ENCODE measurements around the gene PIGL. TPM values are rescaled to one million over a fixed set of nuclear protein-coding genes. Genes with fewer than 3 reads are reported as not detected.
"Not testable (repeated sequence)": the region's sequence is repeated elsewhere in the genome, so short reads cannot be mapped to it uniquely, and the experiment has no call there.

The PIGL gene
- total RNA-seq, 1 donor from 2014 or later = 26.8 TPM

GRCh38 chr17:16215965-16216316, 1.1 kb upstream of the PIGL start:
- intact Hi-C loops (cut with micrococcal nuclease) = loop anchor here (1.0 to 10.0 kb wide), 8 partner anchors 139 to 961 kb away; partner anchors contain the start of genes CENPV, TRPV2, TTC19 and UBB

- intact Hi-C loops (cut with micrococcal nuclease) = loop anchor here (1.0 to 10.0 kb wide), 8 partner anchors 70 to 961 kb away; partner anchors contain the start of genes CENPV, TRPV2, TTC19 and ZSWIM7
Measured at GRCh38 chr17:16216341-16217001, 539 bp upstream of the PIGL start.

- intact Hi-C loops (cut with micrococcal nuclease) = no loop called here
Measured at GRCh38 chr17:16222406-16222805, 5.4 kb downstream of the PIGL start.

GRCh38 chr17:16229912-16230561, 13.0 kb downstream of the PIGL start:
- intact Hi-C loops (cut with micrococcal nuclease) = not testable (repeated sequence)

GRCh38 chr17:16232391-16232790, 15.4 kb downstream of the PIGL start:
- intact Hi-C loops (cut with micrococcal nuclease) = no loop called here

GRCh38 chr17:16239931-16240330, 22.9 kb downstream of the PIGL start:
- intact Hi-C loops (cut with micrococcal nuclease) = no loop called here

- intact Hi-C loops (cut with micrococcal nuclease) = no loop called here
Measured at GRCh38 chr17:16241906-16242399, 24.9 kb downstream of the PIGL start.

GRCh38 chr17:16243385-16243784, 26.4 kb downstream of the PIGL start:
- intact Hi-C loops (cut with micrococcal nuclease) = no loop called here

GRCh38 chr17:16243801-16244567, 27.0 kb downstream of the PIGL start:
- intact Hi-C loops (cut with micrococcal nuclease) = no loop called here

- intact Hi-C loops (cut with micrococcal nuclease) = no loop called here
Measured at GRCh38 chr17:16247586-16247984, 30.6 kb downstream of the PIGL start.

GRCh38 chr17:16250635-16251034, 33.6 kb downstream of the PIGL start:
- intact Hi-C loops (cut with micrococcal nuclease) = no loop called here

GRCh38 chr17:16251043-16251442, 34.0 kb downstream of the PIGL start:
- intact Hi-C loops (cut with micrococcal nuclease) = no loop called here

- intact Hi-C loops (cut with micrococcal nuclease) = no loop called here
Measured at GRCh38 chr17:16251556-16251955, 34.5 kb downstream of the PIGL start.

GRCh38 chr17:16254773-16255400, 37.9 kb downstream of the PIGL start:
- intact Hi-C loops (cut with micrococcal nuclease) = no loop called here

- intact Hi-C loops (cut with micrococcal nuclease) = no loop called here
Measured at GRCh38 chr17:16255481-16255921, 38.5 kb downstream of the PIGL start.

GRCh38 chr17:16258901-16259300, 41.9 kb downstream of the PIGL start:
- intact Hi-C loops (cut with micrococcal nuclease) = no loop called here

- intact Hi-C loops (cut with micrococcal nuclease) = no loop called here
Measured at GRCh38 chr17:16259926-16260325, 42.9 kb downstream of the PIGL start.

GRCh38 chr17:16261049-16261448, 44.0 kb downstream of the PIGL start:
- intact Hi-C loops (cut with micrococcal nuclease) = no loop called here

GRCh38 chr17:16262201-16262600, 45.2 kb downstream of the PIGL start:
- intact Hi-C loops (cut with micrococcal nuclease) = no loop called here

GRCh38 chr17:16267174-16267573, 50.2 kb downstream of the PIGL start:
- intact Hi-C loops (cut with micrococcal nuclease) = no loop called here

GRCh38 chr17:16269658-16270057, 52.6 kb downstream of the PIGL start:
- intact Hi-C loops (cut with micrococcal nuclease) = no loop called here
